ENCODE data around the gene PDP2. TPM values are rescaled to one million over a fixed set of nuclear protein-coding genes. Genes with fewer than 3 reads are reported as not detected.

Gene PDP2
- total RNA-seq, 1 donor from 2014 or later = 9.0 TPM

DNA sequence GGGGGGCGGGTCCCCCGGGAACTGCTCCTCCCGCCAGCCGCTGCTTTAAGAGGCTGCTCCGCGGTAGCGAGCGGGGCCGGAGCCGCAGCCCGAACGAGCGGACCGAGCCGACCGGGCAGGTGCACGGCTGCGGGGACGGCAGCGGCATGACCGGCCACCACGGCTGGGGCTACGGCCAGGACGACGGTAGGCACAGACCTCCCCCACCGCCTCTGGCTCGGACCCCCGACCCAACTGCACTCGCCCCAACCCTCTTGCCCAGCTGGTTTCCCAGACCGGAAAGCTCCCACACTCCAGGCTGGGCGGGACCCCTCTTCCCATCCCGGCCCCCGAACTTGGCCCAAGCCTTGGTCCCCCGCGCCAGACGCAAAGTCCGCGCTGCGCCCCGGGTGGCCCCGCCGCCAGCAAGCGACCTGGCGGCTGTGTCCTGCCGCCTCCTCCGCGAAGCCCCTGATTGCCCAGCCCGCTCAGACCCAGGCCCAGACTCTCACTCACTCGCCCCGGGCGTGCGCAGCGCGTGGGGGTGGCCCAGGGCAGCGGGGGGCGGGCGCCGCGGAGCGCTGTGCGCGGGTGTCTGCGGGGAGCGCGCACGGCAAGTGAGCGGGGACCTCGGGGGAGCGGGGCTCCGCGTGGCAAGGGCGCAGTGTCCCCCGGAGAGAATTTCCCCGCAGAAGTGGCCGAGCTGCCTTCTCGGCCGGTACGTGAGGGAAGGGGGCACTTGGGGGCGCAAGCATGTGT lies 35.8 kb upstream of the PDP2 start, which contains the start of gene CA7:
CA7 (plus strand) TSS at position 73 of the 738 bp plus-strand sequence; CDS start at position 147, 74 bp downstream.
- DNase-seq (ENCODE audit: low spot score) = no peak
- peaks cover 25% of the 10 kb centered on the region for H3K27me3 Mint-ChIP-seq (ENCODE audit: low read depth)
- H3K4me1 Mint-ChIP-seq (ENCODE audit: low read depth) = peaks cover 25% of the 10 kb centered on the region
- H3K9me3 Mint-ChIP-seq (ENCODE audit: low read depth) = no peaks in the 10 kb centered on the region
- TF ChIP-seq, protein P1, sequence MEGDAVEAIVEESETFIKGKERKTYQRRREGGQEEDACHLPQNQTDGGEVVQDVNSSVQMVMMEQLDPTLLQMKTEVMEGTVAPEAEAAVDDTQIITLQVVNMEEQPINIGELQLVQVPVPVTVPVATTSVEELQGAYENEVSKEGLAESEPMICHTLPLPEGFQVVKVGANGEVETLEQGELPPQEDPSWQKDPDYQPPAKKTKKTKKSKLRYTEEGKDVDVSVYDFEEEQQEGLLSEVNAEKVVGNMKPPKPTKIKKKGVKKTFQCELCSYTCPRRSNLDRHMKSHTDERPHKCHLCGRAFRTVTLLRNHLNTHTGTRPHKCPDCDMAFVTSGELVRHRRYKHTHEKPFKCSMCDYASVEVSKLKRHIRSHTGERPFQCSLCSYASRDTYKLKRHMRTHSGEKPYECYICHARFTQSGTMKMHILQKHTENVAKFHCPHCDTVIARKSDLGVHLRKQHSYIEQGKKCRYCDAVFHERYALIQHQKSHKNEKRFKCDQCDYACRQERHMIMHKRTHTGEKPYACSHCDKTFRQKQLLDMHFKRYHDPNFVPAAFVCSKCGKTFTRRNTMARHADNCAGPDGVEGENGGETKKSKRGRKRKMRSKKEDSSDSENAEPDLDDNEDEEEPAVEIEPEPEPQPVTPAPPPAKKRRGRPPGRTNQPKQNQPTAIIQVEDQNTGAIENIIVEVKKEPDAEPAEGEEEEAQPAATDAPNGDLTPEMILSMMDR (IDR thresholded peaks at IDR 0.05) = no peak
- no peak within 1 kb of the TSS for H3K27ac Mint-ChIP-seq (ENCODE audit: unreplicated experiment)
- peaks cover 6% of the 10 kb centered on the region for H3K36me3 Mint-ChIP-seq (ENCODE audit: low read depth)
- peak within 1 kb of the TSS; percentile 65 for H3K4me3 Mint-ChIP-seq (ENCODE audit: unreplicated experiment)

DNA sequence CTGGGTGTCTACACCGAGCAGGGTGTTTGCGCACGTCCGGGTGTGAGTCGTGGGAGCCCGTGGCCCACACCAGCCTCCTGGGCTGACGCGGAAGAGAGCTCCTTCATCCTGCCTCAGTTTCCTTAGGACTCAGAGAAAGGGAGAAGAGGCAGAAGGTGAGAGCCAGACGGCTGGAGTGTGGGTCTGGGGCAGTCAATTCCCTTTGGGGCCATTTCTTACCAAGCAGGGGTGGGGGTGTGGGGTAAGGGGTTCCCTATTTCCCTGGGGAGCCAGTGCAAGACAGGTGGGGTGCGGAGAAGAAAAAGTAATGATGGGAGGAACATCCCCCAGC lies 35.3 kb upstream of the PDP2 start:
- H3K9me3 Mint-ChIP-seq (ENCODE audit: low read depth) = no peaks in the 10 kb centered on the region
- peaks cover 23% of the 10 kb centered on the region for H3K27me3 Mint-ChIP-seq (ENCODE audit: low read depth)
- H3K4me3 Mint-ChIP-seq (ENCODE audit: unreplicated experiment) = peak overlapping the region; percentile 58
- H3K4me1 Mint-ChIP-seq (ENCODE audit: low read depth) = peaks cover 25% of the 10 kb centered on the region
- H3K27ac Mint-ChIP-seq (ENCODE audit: unreplicated experiment) = no peak overlapping the region
- peaks cover 6% of the 10 kb centered on the region for H3K36me3 Mint-ChIP-seq (ENCODE audit: low read depth)
- TF ChIP-seq, protein P1 (IDR thresholded peaks at IDR 0.05) = no peak
- DNase-seq (ENCODE audit: low spot score) = no peak

DNA sequence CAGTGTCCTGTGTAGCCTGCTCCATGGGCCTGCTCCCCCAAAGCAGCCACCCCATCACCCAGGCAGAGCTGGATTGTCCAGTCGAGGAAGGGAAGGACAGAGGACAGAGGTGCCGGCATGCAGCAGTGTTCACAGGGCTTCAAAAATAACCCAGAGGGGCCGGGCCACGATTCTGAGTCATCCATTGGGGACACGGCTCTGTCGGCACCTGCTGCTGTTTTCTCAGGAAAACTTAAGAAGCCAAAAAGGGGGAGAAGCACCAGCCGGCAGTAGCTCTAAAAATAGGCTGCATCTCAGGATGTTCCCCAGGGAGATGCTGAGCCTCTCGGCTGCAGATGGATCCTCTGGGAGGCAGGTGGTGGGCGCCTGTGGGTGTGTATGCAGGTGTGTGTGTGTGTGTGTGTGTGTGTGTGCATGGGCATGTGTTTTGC lies 34.5 kb upstream of the PDP2 start:
- no peak for DNase-seq (ENCODE audit: low spot score)
- Mint-ChIP-seq H3K27me3 (ENCODE audit: low read depth) (peaks cover 22% of the 10 kb centered on the region), H3K4me1 (ENCODE audit: low read depth) (peaks cover 25% of the 10 kb centered on the region), H3K27ac (ENCODE audit: unreplicated experiment) (no peak overlapping the region), H3K36me3 (ENCODE audit: low read depth) (peaks cover 6% of the 10 kb centered on the region), H3K9me3 (ENCODE audit: low read depth) (no peaks in the 10 kb centered on the region), H3K4me3 (ENCODE audit: unreplicated experiment) (no peak overlapping the region)
- TF ChIP-seq, protein P1 (IDR thresholded peaks at IDR 0.05) = no peak

DNA sequence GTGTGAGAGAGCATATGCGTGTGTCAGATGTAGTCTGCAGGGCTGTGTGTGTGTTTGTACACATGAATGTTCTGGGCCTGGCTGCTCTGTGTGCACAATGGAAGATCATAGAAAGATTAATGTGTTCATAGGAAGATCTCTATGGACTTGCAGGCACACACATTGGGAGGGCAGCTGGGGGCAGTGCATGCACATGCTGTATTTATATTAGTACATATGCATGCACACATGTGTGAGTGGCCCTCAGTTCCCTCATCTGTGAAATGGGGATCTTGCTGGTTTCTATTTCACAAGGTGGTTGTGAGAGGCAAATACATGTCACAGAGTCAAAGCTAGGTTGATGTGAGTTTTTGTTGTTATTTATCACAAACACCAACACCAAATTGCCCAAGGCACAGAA lies 34.0 kb upstream of the PDP2 start:
- no peak overlapping the region for H3K4me3 Mint-ChIP-seq (ENCODE audit: unreplicated experiment)
- peaks cover 24% of the 10 kb centered on the region for H3K27me3 Mint-ChIP-seq (ENCODE audit: low read depth)
- no peak overlapping the region for H3K27ac Mint-ChIP-seq (ENCODE audit: unreplicated experiment)
- peaks cover 25% of the 10 kb centered on the region for H3K4me1 Mint-ChIP-seq (ENCODE audit: low read depth)
- DNase-seq (ENCODE audit: low spot score) = no peak
- H3K36me3 Mint-ChIP-seq (ENCODE audit: low read depth) = peaks cover 6% of the 10 kb centered on the region
- H3K9me3 Mint-ChIP-seq (ENCODE audit: low read depth) = no peaks in the 10 kb centered on the region
- TF ChIP-seq, protein P1 (IDR thresholded peaks at IDR 0.05) = no peak

DNA sequence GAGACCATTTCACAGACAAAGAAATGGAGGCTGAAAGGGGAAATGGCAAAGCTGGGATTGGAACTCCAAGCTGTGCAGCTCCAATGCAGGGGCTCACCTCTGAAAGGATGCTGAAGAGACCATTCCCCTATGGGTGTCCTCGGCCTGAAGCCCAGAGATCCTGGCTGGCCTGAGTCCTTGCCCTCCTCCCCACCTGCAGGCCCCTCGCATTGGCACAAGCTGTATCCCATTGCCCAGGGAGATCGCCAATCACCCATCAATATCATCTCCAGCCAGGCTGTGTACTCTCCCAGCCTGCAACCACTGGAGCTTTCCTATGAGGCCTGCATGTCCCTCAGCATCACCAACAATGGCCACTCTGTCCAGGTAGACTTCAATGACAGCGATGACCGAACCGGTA lies 33.5 kb upstream of the PDP2 start:
- TF ChIP-seq, protein P1 (IDR thresholded peaks at IDR 0.05) = no peak
- H3K27ac Mint-ChIP-seq (ENCODE audit: unreplicated experiment) = no peak overlapping the region
- DNase-seq (ENCODE audit: low spot score) = no peak
- H3K4me3 Mint-ChIP-seq (ENCODE audit: unreplicated experiment) = no peak overlapping the region
- peaks cover 25% of the 10 kb centered on the region for H3K4me1 Mint-ChIP-seq (ENCODE audit: low read depth)
- peaks cover 6% of the 10 kb centered on the region for H3K36me3 Mint-ChIP-seq (ENCODE audit: low read depth)
- no peaks in the 10 kb centered on the region for H3K9me3 Mint-ChIP-seq (ENCODE audit: low read depth)
- H3K27me3 Mint-ChIP-seq (ENCODE audit: low read depth) = peaks cover 24% of the 10 kb centered on the region
